Bronchus fibroblast of lung (primary cell): Measurements from ENCODE around the gene MCM10. TPM values are rescaled to one million over a fixed set of nuclear protein-coding genes. Genes with fewer than 3 reads are reported as not detected.

Experiments
- total RNA-seq: library from RNA; depleted of rRNA; stranded (reverse); fragments of >200 nt; gene quantifications from 2 replicates; pipeline ENCODE4 v1.2.3, GENCODE V29; 2015

Gene MCM10
- 11.1 and 14.6 TPM in 2 replicates for total RNA-seq

GRCh38 chr10:13160934-13161856, at the start of gene MCM10:
Gene MCM10 (plus strand): TSS chr10:13161558. CDS start chr10:13164203, 2,645 bp downstream.

GRCh38 chr10:13234172-13234571, 72.8 kb downstream of the MCM10 start, which contains the start of gene UCMA:
Gene UCMA (minus strand): TSS chr10:13234374. CDS start chr10:13234258, 116 bp downstream.

Other genes with a start within 250 kb of the MCM10 start
- 0.34 and 0.45 TPM in 2 replicates for gene CCDC3, start 159.8 kb upstream of the MCM10 start, total RNA-seq
- gene OPTN, start 61.4 kb upstream of the MCM10 start, total RNA-seq, result 22.9 and 27.2 TPM in 2 replicates
- gene UCMA, start 72.8 kb downstream of the MCM10 start, total RNA-seq, result not detected in 2 replicates
- gene PHYH, start 138.5 kb downstream of the MCM10 start, total RNA-seq, result 16.5 and 19.2 TPM in 2 replicates
- 54.4 and 54.5 TPM in 2 replicates for gene SEPHS1, start 186.7 kb downstream of the MCM10 start, total RNA-seq